Heart right ventricle (tissue), 16 donors: Measurements from ENCODE around the gene GYG1. TPM values are rescaled to one million over a fixed set of nuclear protein-coding genes. Genes with fewer than 3 reads are reported as not detected.

ENCODE experiments used
- ATAC-seq, 8 donors: fragments of 200-7000 bp; cut with Tn5 transposase; one replicate each; pipeline ENCODE4 v1.9.1; 2020; ENCODE audit warnings: mild to moderate bottlenecking in 8 of 8, moderate library complexity in 8 of 8, moderate number of reproducible peaks in 1 of 8
- DNase-seq, 2 donors: peaks; one replicate each; pipeline ENCODE4 v3.0.0-alpha.2; 2020
- H3K27ac ChIP-seq, 10 donors: fragments of 200-600 bp; sonication (generic) in 2 of 10; one replicate each; pipeline versions ENCODE4 v1.5.0 to v1.8.0; 2020 to 2022; ENCODE audit warnings: mild to moderate bottlenecking in 3 of 10
- H3K27me3 ChIP-seq, 7 donors: fragments of 200-600 bp; one replicate each; pipeline ENCODE4 v1.8.0; 2021 to 2022; ENCODE audit warnings: mild to moderate bottlenecking in 2 of 7
- H3K36me3 ChIP-seq, 9 donors: fragments of 200-600 bp; sonication (generic) in 1 of 9; one replicate each; pipeline versions ENCODE4 v1.5.0 to v1.8.0; 2020 to 2022; ENCODE audit warnings: mild to moderate bottlenecking in 2 of 9
- H3K4me1 ChIP-seq, 9 donors: fragments of 200-600 bp; sonication (generic) in 1 of 9; one replicate each; pipeline versions ENCODE4 v1.5.0 to v1.8.0; 2020 to 2022; ENCODE audit warnings: mild to moderate bottlenecking in 4 of 9
- H3K4me3 ChIP-seq, 10 donors: fragments of 200-600 bp; sonication (generic) in 2 of 10; one replicate each; pipeline versions ENCODE4 v1.5.0 to v1.8.0; 2020 to 2022; ENCODE audit warnings: mild to moderate bottlenecking in 7 of 10, moderate library complexity in 2 of 10
- H3K9me3 ChIP-seq, 11 donors: fragments of 200-600 bp in 10 of 11; sonication (generic) in 2 of 11; one replicate each; pipeline versions ENCODE4 v1.5.0 to v1.8.0; 2013 to 2022; ENCODE audit warnings: mild to moderate bottlenecking in 2 of 11, control low read depth in 1 of 11, moderate library complexity in 1 of 11
- WGBS, 2 donors: extraction: QIAGEN DNeasy Blood & Tissue Kit; methylation state at CpG; one replicate each; pipeline ENCODE4 v1.1.7; 2013; ENCODE audit warnings: inconsistent platforms in 1 of 2; 5-methylcytosine and 5-hydroxymethylcytosine counted together
- intact Hi-C, 10 donors: fragments of 100-400 bp; cut with DNase I; formaldehyde crosslinking; loops; one replicate each; pipeline versions ENCODE4 v1.11.1 to v1.14.2; 2022
- polyA plus RNA-seq, 2 donors: library from polyadenylated mRNA; stranded (reverse); fragments of 200-250 nt; gene quantifications; one replicate each; pipeline ENCODE4 v1.2.3, GENCODE V29; 2013
- total RNA-seq, 10 donors: library from RNA; stranded (reverse); fragmentation: NEBNext Ultra II Directional in 3 of 10; extraction: Animal tissue kit (Norgen Biotek cat#: 25700) in 3 of 10; gene quantifications; one replicate each; pipeline versions ENCODE4 v1.2.1 to v1.2.4, GENCODE V29; 2021 to 2023
- TF ChIP-seq, protein P1 (sequence below), 9 donors: fragments of 200-600 bp; sonication (generic) in 2 of 9; IDR thresholded peaks; one replicate each; pipeline versions ENCODE4 v1.5.0 to v1.8.0; 2021 to 2022; ENCODE audit warnings: antibody characterized with exemption in 9 of 9, mild to moderate bottlenecking in 5 of 9, moderate library complexity in 1 of 9
- donor health status: Arrhythmogenic right ventricular cardiomyopathy.
- donor health status: ischemic (EF 13 %, LVEDD 7.1; RV severe dilation, severe dysfunction).
- donor health status: healthy with polysubstance abuse.
- donor health status: DM: no; HTN: yes; CAD: no.
- donor health status: DM: no; HTN: no; CAD: no.
- donor health status: ischemic (EF 25% LVEDD 6.9; RV normal size, moderate dysfunction).
- donor health status: ischemic (EF 25% LVEDD 5.7; RV mildly dilated, moderate dysfunction).
- donor health status: healthy.
- donor health status: DM: yes; HTN: yes; CAD: no.
- donor health status: Ischemic cardiomyopathy.
- donor health status: ischemic (EF 35%, LVEDD 5.7; RV mildly dilated, moderate dysfunction).
- donor health status: nonischemic (EF 11% LVEDD 7.7; RV severe dilation, severe dysfunction).
- donor health status: DM: yes; HTN: yes; CAD: no.
- donor health status: PGD.
- donor health status: ischemic (EF 29% LVEDD 5.4; RV normal size, mild dysfunction).
- donor health status: nonischemic (EF 23%, LVEDD 6.1; RV moderate dilation, normal function).

Gene GYG1
- total and polyA plus RNA-seq, 12 donors: 56.5 to 210 (median 154) TPM

DNA sequence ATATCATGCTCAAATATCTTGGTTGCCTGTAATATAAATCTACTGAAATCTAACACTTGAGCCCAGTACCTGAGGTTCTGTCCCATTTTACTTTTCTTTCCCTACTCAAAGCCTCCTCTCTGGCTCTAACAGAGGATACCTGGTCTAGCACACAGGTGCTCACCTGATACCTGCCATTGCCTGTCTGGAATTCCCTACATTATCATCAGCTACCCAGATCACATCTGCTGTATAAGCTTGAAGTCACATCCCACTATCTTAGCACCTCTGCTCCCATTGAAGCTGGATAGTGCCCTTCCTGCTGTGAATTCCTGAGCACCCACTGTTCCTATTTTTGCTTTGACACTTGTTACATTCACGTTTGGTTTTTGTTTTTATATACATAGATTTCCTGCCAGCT, 30.5 kb downstream of the GYG1 start:
- TF ChIP-seq, protein P1, sequence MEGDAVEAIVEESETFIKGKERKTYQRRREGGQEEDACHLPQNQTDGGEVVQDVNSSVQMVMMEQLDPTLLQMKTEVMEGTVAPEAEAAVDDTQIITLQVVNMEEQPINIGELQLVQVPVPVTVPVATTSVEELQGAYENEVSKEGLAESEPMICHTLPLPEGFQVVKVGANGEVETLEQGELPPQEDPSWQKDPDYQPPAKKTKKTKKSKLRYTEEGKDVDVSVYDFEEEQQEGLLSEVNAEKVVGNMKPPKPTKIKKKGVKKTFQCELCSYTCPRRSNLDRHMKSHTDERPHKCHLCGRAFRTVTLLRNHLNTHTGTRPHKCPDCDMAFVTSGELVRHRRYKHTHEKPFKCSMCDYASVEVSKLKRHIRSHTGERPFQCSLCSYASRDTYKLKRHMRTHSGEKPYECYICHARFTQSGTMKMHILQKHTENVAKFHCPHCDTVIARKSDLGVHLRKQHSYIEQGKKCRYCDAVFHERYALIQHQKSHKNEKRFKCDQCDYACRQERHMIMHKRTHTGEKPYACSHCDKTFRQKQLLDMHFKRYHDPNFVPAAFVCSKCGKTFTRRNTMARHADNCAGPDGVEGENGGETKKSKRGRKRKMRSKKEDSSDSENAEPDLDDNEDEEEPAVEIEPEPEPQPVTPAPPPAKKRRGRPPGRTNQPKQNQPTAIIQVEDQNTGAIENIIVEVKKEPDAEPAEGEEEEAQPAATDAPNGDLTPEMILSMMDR (IDR thresholded peaks at IDR 0.05): no peak
- H3K4me1 ChIP-seq: peaks cover 6 to 53% (median 38%) of the 10 kb centered on the region in 9 donors
- DNase-seq (no peak), ATAC-seq (no peak)
- peaks cover 0 to 85% (median 31%) of the 10 kb centered on the region in 9 donors for H3K36me3 ChIP-seq
- no peaks in the 10 kb centered on the region for H3K27me3 ChIP-seq
- peaks cover 0 to 7% (median 0%) of the 10 kb centered on the region in 11 donors for H3K9me3 ChIP-seq
- intact Hi-C loops: loop anchor here in 2 of 10 donors (5.0 to 10.0 kb wide), 2 partner anchors 60 to 67 kb away; no protein-coding TSS in a partner anchor
- WGBS, 2 donors: 17 to 18% methylated on average over 1 of the region's 1 CpG
- H3K4me3 ChIP-seq: no peak overlapping the region
- no peak overlapping the region for H3K27ac ChIP-seq

DNA sequence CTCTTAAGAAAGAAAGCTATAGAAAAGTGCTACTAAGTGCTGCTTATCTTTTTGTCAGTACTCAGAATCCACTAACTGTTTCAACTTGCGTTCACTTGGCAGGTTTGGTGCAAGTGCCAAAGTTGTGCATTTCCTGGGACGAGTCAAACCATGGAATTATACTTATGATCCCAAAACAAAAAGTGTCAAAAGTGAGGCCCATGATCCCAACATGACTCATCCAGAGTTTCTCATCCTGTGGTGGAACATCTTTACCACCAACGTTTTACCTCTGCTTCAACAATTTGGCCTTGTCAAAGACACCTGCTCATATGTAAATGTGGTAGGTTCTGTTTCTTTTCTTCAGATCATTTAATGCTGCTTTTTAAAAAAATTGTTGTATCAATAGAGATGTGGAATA, 32.6 kb downstream of the GYG1 start:
- H3K4me1 ChIP-seq: peaks cover 0 to 31% (median 20%) of the 10 kb centered on the region in 9 donors
- H3K9me3 ChIP-seq: peaks cover 0 to 7% (median 0%) of the 10 kb centered on the region in 11 donors
- no peak for DNase-seq
- WGBS, 2 donors: 86 to 88% methylated on average over 3 of the region's 3 CpGs
- no peaks in the 10 kb centered on the region for H3K27me3 ChIP-seq
- intact Hi-C loops: loop anchor here in 2 of 10 donors (5.0 to 10.0 kb wide), 2 partner anchors 58 to 69 kb away; no protein-coding TSS in a partner anchor
- ATAC-seq: no peak
- no peak overlapping the region for H3K4me3 ChIP-seq
- no peak overlapping the region for H3K27ac ChIP-seq
- H3K36me3 ChIP-seq: peaks cover 0 to 97% (median 43%) of the 10 kb centered on the region in 9 donors
- TF ChIP-seq, protein P1 (IDR thresholded peaks at IDR 0.05): no peak

DNA sequence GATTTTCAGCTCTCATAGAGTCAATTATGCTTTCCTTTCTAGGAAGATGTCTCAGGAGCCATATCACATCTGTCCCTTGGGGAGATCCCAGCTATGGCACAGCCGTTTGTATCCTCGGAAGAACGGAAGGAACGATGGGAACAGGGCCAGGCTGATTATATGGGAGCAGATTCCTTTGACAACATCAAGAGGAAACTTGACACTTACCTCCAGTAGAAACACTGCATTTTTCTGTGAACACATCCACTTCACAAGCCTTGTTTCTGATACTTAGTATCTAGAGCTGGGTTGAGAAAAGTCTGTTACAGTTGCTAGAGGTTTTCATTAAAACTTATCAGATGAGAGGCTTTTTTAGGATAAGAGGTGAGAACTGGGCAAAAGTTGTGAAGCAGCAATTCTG, 35.4 kb downstream of the GYG1 start:
- 18 to 20% methylated on average over 4 of the region's 4 CpGs for WGBS, 2 donors
- Histone ChIP-seq H3K27ac (peak overlapping the region in 1 of 10 donors; percentile 8), H3K9me3 (peaks cover 0 to 7% (median 0%) of the 10 kb centered on the region in 11 donors), H3K36me3 (peaks cover 0 to 100% (median 50%) of the 10 kb centered on the region in 9 donors), H3K4me3 (no peak overlapping the region), H3K27me3 (no peaks in the 10 kb centered on the region), H3K4me1 (peaks cover 0 to 6% (median 3%) of the 10 kb centered on the region in 9 donors)
- ATAC-seq (no peak), DNase-seq (no peak)
- intact Hi-C loops: loop anchor here in 1 of 10 donors (10.0 kb wide), 1 partner anchor 72 kb away; no protein-coding TSS in a partner anchor
- TF ChIP-seq, protein P1 (IDR thresholded peaks at IDR 0.05): no peak

DNA sequence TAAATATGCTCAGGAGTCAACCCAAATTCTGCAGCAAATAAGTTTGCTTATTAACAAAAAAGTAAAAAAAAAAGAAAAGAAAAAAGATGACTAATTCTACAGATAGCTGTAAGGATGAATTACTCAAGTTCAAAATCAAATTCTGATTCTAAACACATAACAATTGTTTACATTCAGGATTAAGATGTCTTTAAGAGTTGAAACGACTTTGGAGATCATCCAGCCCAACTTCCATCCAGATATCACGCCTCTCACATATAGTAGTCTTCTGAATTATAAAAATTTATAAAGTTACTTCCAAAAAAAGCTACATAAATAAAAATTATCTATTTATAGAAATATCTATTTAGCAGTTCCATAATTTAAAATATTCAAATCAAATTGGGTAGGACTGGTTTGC, 39.8 kb downstream of the GYG1 start:
- WGBS, 2 donors: 86 to 87% methylated on average over 2 of the region's 2 CpGs
- Histone ChIP-seq H3K36me3 (peaks cover 0 to 100% (median 29%) of the 10 kb centered on the region in 9 donors), H3K9me3 (no peaks in the 10 kb centered on the region), H3K4me1 (peaks cover 0 to 6% (median 0%) of the 10 kb centered on the region in 9 donors), H3K4me3 (no peak overlapping the region), H3K27ac (no peak overlapping the region), H3K27me3 (no peaks in the 10 kb centered on the region)
- TF ChIP-seq, protein P1 (IDR thresholded peaks at IDR 0.05): no peak
- intact Hi-C loops: no loop called here
- ATAC-seq (no peak), DNase-seq (no peak)
